ENCODE measurements around the gene SCN8A. TPM values are rescaled to one million over a fixed set of nuclear protein-coding genes. Genes with fewer than 3 reads are reported as not detected.
A peak's percentile ranks its signal among the peaks of the same experiment; 100 is the strongest.

The SCN8A gene
- total RNA-seq, 1 donor from 2014 or later = 5.0 TPM

DNA sequence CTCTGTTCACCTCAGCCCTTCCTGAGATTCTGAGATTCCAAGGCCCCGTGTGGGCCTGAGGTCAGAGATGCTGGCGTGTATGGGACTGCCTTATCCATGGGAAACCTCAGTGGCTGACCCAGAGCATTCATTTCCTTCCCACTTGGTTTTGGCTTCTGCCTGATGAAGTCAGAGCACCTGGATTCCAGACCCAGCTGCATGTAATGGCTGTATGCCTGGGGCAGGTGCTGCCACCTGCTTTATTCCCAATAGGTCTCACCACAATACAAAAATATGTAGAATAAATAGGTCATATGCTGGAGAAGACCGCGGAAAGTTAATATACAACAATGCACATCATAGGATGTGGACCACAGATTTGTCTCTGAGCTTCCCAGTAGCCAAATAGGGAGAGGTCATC, 231.9 kb downstream of the SCN8A start:
- TF ChIP-seq, protein P1, sequence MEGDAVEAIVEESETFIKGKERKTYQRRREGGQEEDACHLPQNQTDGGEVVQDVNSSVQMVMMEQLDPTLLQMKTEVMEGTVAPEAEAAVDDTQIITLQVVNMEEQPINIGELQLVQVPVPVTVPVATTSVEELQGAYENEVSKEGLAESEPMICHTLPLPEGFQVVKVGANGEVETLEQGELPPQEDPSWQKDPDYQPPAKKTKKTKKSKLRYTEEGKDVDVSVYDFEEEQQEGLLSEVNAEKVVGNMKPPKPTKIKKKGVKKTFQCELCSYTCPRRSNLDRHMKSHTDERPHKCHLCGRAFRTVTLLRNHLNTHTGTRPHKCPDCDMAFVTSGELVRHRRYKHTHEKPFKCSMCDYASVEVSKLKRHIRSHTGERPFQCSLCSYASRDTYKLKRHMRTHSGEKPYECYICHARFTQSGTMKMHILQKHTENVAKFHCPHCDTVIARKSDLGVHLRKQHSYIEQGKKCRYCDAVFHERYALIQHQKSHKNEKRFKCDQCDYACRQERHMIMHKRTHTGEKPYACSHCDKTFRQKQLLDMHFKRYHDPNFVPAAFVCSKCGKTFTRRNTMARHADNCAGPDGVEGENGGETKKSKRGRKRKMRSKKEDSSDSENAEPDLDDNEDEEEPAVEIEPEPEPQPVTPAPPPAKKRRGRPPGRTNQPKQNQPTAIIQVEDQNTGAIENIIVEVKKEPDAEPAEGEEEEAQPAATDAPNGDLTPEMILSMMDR (IDR thresholded peaks at IDR 0.05; ENCODE audit: unreplicated experiment) = no peak
- H3K27me3 Mint-ChIP-seq (ENCODE audit: unreplicated experiment) = peaks cover 22% of the 10 kb centered on the region
- H3K9me3 Mint-ChIP-seq (ENCODE audit: unreplicated experiment) = no peaks in the 10 kb centered on the region
- peak overlapping the region; percentile 12 for H3K4me3 Mint-ChIP-seq (ENCODE audit: unreplicated experiment)
- no peaks in the 10 kb centered on the region for H3K4me1 Mint-ChIP-seq (ENCODE audit: unreplicated experiment)
- H3K36me3 Mint-ChIP-seq (ENCODE audit: low read depth, unreplicated experiment) = peaks cover 6% of the 10 kb centered on the region
- DNase-seq (ENCODE audit: low spot score) = no peak
- no peak overlapping the region for H3K27ac Mint-ChIP-seq (ENCODE audit: unreplicated experiment)

GRCh38 chr12:51823875-51824565, 233.0 kb downstream of the SCN8A start:
- peaks cover 11% of the 10 kb centered on the region for H3K36me3 Mint-ChIP-seq (ENCODE audit: low read depth, unreplicated experiment)
- no peaks in the 10 kb centered on the region for H3K9me3 Mint-ChIP-seq (ENCODE audit: unreplicated experiment)
- peak; percentile 40 for DNase-seq (ENCODE audit: low spot score)
- peaks cover 20% of the 10 kb centered on the region for H3K27me3 Mint-ChIP-seq (ENCODE audit: unreplicated experiment)
- peaks cover 7% of the 10 kb centered on the region for H3K4me1 Mint-ChIP-seq (ENCODE audit: unreplicated experiment)
- TF ChIP-seq, protein P1 (IDR thresholded peaks at IDR 0.05; ENCODE audit: unreplicated experiment) = peak; percentile 10
- H3K4me3 Mint-ChIP-seq (ENCODE audit: unreplicated experiment) = no peak overlapping the region
- H3K27ac Mint-ChIP-seq (ENCODE audit: unreplicated experiment) = no peak overlapping the region

GRCh38 chr12:51825216-51825615, 234.2 kb downstream of the SCN8A start:
- no peak overlapping the region for H3K27ac Mint-ChIP-seq (ENCODE audit: unreplicated experiment)
- peaks cover 12% of the 10 kb centered on the region for H3K27me3 Mint-ChIP-seq (ENCODE audit: unreplicated experiment)
- H3K4me1 Mint-ChIP-seq (ENCODE audit: unreplicated experiment) = peaks cover 13% of the 10 kb centered on the region
- TF ChIP-seq, protein P1 (IDR thresholded peaks at IDR 0.05; ENCODE audit: unreplicated experiment) = no peak
- no peak overlapping the region for H3K4me3 Mint-ChIP-seq (ENCODE audit: unreplicated experiment)
- H3K36me3 Mint-ChIP-seq (ENCODE audit: low read depth, unreplicated experiment) = peaks cover 8% of the 10 kb centered on the region
- no peak for DNase-seq (ENCODE audit: low spot score)
- no peaks in the 10 kb centered on the region for H3K9me3 Mint-ChIP-seq (ENCODE audit: unreplicated experiment)

GRCh38 chr12:51826881-51827280, 235.8 kb downstream of the SCN8A start:
- Mint-ChIP-seq H3K36me3 (ENCODE audit: low read depth, unreplicated experiment) (peaks cover 8% of the 10 kb centered on the region), H3K9me3 (ENCODE audit: unreplicated experiment) (no peaks in the 10 kb centered on the region), H3K4me1 (ENCODE audit: unreplicated experiment) (peaks cover 13% of the 10 kb centered on the region), H3K27ac (ENCODE audit: unreplicated experiment) (no peak overlapping the region), H3K27me3 (ENCODE audit: unreplicated experiment) (peaks cover 15% of the 10 kb centered on the region), H3K4me3 (ENCODE audit: unreplicated experiment) (no peak overlapping the region)
- DNase-seq (ENCODE audit: low spot score) = no peak
- TF ChIP-seq, protein P1 (IDR thresholded peaks at IDR 0.05; ENCODE audit: unreplicated experiment) = no peak
